Raji (cell line): Measurements from ENCODE around the gene HMGCS1.

ENCODE experiments used
- POLR2A ChIP-seq: IDR thresholded peaks from 2 replicates; pipeline ENCODE4 v1.6.1; 2011; ENCODE audit warnings: low read depth, low read length, control low read depth; ENCODE audit not compliant: insufficient read depth

The HMGCS1 gene

GRCh38 chr5:43288269-43288831 lies 24.9 kb downstream of the HMGCS1 start:
- no peak for TF ChIP-seq POLR2A

- TF ChIP-seq POLR2A: no peak
These were observed 25.7 kb downstream of the HMGCS1 start for GRCh38 chr5:43287493-43287892.

- no peak for TF ChIP-seq POLR2A
These were observed 26.6 kb downstream of the HMGCS1 start for GRCh38 chr5:43286623-43287022.

GRCh38 chr5:43281840-43282658 lies 31.2 kb downstream of the HMGCS1 start:
- no peak for TF ChIP-seq POLR2A

- TF ChIP-seq POLR2A: no peak
These were observed 33.5 kb downstream of the HMGCS1 start for GRCh38 chr5:43279548-43280274.

- no peak for TF ChIP-seq POLR2A
These were observed 37.8 kb downstream of the HMGCS1 start for GRCh38 chr5:43275391-43275790.

GRCh38 chr5:43274435-43275114 lies 38.6 kb downstream of the HMGCS1 start:
- TF ChIP-seq POLR2A: no peak

- no peak for TF ChIP-seq POLR2A
These were observed 39.7 kb downstream of the HMGCS1 start for GRCh38 chr5:43273552-43273951.

- no peak for TF ChIP-seq POLR2A
These were observed 42.6 kb downstream of the HMGCS1 start for GRCh38 chr5:43270645-43271044.

GRCh38 chr5:43268188-43268820 lies 44.9 kb downstream of the HMGCS1 start:
- no peak for TF ChIP-seq POLR2A

- TF ChIP-seq POLR2A: no peak
These were observed 55.1 kb downstream of the HMGCS1 start for GRCh38 chr5:43258116-43258515.

GRCh38 chr5:43256261-43256966 lies 56.8 kb downstream of the HMGCS1 start:
- no peak for TF ChIP-seq POLR2A

GRCh38 chr5:43255704-43256103 lies 57.5 kb downstream of the HMGCS1 start:
- TF ChIP-seq POLR2A: no peak

- TF ChIP-seq POLR2A: no peak
These were observed 61.5 kb downstream of the HMGCS1 start for GRCh38 chr5:43251754-43252153.

- no peak for TF ChIP-seq POLR2A
These were observed 67.4 kb downstream of the HMGCS1 start for GRCh38 chr5:43245724-43246385.
